ENCODE results near the gene SMAD3.
"Not testable (repeated sequence)": the region's sequence is repeated elsewhere in the genome, so short reads cannot be mapped to it uniquely, and the experiment has no call there.

SMAD3 gene

GRCh38 chr15:67063689-67064606 lies 1.5 kb upstream of the SMAD3 start:
- no peak for DNase-seq

- DNase-seq: no peak
These were observed 533 bp upstream of the SMAD3 start for GRCh38 chr15:67064607-67065530.

DNA sequence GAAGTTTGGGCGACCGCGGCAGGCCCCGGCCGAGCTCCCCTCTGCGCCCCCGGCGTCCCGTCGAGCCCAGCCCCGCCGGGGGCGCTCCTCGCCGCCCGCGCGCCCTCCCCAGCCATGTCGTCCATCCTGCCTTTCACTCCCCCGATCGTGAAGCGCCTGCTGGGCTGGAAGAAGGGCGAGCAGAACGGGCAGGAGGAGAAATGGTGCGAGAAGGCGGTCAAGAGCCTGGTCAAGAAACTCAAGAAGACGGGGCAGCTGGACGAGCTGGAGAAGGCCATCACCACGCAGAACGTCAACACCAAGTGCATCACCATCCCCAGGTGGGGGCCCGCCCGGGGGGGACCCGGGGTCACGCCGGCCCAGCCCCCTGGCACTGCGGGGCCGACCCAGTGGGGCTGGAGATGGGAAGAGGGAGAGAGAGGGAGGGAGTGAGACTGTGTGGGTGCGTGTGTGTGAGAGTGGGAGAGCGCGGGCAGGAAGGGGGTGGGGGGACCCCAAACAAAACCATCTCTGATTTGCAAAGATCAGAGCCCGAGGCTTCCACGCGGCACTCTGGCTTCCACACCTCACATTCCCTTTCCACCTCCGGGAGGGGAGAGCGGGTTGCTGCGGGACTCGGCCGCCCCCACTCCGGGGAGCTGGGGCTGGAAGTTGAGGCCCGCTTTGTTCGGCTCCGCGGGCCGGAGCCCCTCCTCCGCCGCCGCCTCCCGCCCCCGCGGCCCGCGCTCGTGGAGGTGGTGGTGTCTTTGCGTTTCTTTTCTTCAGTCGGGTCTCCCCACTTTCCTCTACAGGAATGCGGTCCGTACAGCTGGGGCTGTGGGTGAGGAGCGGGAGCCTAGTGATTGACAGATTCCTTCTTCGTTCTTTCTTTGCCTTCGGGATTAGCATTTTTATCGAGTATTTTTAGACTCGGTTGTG lies 898 bp downstream of the SMAD3 start:
- no peak for DNase-seq

DNA sequence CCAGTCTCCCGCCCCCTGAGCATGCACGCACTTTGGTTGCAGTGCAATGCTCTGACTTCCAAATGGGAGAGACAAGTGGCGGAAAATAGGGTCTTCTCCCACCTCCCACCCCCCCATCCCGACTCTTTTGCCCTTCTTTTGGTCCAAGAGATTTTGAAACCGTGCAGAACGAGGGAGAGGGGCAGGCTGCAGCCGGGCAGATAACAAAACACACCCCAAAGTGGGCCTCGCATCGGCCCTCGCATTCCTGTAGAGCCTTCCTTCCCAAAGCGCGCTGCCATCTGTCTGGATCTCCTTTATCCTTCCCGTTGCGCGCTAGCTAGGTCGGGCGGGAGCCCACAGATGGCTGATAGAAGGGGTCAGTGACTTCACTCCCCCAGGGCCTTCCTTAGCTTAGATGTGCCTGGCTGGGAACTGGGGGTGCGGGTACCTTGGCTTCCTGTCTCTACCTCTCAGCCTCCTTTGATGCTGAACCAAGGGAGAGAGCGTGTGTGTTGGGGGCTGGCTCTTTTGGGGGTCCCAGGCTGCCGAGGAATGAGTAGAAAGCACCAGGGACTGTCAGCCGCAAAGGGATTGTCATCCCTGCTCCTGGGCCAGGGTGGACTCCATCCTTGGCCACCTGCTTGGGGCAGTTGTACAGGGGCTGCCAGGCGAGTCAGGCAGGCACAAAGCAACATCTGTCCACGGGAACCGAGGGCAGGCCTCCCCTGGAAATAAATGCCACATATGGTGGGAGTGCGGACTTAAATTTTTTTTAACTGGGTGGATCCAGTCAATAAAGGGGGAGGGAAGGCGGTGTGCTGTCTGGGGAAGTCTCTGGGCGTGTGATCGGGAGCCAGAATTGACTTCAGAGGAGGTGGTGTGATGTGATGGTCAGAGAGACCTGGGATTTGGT lies 1.8 kb downstream of the SMAD3 start:
- DNase-seq: no peak

DNA sequence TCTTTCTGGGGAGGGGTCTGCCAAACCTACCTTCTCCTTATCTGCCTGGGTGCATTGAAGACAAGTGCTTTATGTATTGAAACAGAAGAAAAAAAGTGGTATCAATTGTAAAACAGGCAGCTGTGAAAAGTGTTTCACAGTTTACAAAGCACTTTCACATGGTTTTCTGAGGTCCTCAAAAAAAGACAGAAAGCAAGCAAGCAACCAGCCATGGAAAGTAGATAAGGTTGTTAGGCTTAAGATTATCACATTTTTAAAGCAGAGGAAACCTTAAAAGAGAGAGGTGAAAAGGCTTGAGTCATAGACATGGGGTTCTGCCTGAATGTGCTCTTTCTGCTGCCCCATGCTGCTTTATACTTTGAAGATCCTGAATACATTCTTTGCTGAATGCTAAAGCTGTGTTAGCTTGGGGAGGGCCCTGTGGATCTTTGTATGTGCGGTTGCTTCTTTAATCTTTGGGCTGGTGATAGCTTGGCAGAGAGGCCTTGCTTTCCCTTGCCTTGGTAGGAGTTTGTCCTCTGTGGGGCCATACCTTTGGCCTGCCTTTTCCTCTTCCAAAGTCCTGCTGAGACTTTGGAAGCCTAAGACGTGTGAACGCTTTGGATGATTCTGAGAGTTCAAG lies 2.6 kb downstream of the SMAD3 start:
- DNase-seq: no peak

GRCh38 chr15:67068710-67069400 lies 3.5 kb downstream of the SMAD3 start:
- no peak for DNase-seq

GRCh38 chr15:67070150-67070549 lies 4.7 kb downstream of the SMAD3 start:
- DNase-seq: no peak

GRCh38 chr15:67070892-67071664 lies 5.7 kb downstream of the SMAD3 start:
- no peak for DNase-seq

DNA sequence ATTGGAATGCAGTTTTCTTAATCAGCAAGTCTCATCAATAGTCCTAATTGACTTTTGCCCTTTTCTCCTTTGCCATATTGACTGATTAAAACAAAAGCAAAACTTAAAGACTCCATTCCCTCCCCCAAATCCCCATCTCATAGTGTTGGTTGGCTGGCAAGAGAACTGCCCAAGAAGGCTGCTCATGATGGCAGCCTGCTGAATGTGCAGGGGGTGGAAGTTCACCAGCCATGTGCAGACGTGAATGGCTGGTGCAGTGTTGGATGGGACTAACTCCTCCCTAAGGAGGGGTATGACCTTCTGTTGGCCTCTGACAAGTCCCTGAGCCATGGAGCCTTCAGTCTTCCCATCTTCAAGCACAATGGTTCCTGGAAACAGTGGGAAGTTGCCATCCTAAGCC lies 7.0 kb downstream of the SMAD3 start:
- DNase-seq: no peak

DNA sequence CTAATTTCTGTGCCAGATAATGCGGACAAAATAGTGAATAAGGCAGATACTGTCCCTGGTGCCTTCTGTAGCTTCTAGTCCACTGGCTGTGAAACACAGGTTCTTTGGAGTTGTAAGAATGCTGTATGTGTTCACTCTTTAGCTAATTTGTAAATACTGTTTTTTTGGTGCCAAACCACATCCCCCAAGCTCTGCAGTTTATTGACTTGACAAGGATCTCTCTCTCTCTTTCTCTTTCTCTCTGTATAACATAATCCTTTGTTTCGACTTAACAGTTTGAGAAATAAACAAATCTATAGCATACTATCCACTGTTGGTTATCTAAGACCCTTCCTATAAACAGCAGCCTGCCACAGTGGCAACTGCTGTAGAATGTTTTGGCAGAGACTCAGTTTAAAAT lies 7.6 kb downstream of the SMAD3 start:
- no peak for DNase-seq

- no peak for DNase-seq
These were observed 9.5 kb downstream of the SMAD3 start for GRCh38 chr15:67074886-67075229.

- DNase-seq: not testable (repeated sequence)
These were observed 10.2 kb downstream of the SMAD3 start for GRCh38 chr15:67075555-67076135.

DNA sequence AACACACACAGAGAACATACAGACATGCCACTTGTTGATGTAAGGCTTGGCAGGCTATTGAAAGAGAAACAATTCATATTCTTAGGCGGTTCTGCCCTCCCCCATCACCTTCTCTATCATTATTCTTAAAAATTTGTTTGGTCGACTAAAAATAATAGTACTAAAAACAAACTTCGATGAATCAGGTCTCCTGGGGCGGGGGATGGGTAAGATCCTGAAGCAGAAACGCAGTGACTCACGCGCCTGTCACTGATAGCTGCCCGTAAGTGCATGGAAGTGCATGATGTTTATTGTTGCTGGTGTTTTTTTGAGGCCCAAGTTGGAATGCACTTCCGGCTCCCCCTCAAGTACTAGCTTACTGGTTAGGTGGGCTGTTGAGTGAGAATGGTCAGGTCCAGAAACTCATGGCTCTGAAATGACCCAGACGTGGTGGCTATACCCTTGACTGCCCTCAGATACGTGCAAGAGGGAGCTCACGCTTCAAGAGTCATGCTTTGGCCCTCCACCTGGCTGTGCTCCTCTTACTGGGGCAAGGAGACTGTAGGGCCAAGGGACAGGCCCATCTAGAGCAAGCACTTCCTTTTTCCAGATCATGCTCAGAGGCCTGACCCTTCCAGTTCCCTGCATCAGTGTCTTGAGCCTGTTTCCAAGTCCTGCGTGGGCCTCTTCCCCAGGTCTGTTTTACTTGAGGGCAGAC lies 10.9 kb downstream of the SMAD3 start:
- DNase-seq: no peak

DNA sequence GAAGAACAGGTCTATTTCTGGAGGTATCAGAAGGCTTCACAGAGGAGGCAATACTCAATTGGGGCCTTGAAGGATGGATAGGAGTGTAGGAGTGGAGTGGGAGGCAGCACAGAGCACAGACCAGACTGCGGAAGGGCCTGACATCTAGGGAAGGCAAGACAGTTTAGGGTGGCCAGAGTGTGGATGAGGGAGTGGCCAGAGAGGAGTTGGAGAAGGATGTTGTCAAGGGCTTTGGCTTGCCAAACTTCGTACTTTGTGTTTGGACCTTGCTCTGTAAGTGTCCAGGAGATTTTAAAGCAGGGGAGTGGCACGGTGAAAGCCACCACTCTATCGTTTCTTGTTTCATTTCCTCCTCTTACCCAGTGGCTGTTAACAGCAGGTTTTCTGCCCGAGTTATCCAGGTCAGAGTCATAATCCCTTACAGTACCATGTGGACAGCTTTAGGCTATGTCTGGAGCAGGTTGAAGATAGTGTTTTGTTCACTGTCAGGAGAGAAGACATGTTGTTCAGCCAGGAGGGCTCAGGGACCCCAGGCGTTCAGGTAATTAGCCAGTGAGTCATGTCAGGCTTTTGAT lies 12.3 kb downstream of the SMAD3 start:
- no peak for DNase-seq

DNA sequence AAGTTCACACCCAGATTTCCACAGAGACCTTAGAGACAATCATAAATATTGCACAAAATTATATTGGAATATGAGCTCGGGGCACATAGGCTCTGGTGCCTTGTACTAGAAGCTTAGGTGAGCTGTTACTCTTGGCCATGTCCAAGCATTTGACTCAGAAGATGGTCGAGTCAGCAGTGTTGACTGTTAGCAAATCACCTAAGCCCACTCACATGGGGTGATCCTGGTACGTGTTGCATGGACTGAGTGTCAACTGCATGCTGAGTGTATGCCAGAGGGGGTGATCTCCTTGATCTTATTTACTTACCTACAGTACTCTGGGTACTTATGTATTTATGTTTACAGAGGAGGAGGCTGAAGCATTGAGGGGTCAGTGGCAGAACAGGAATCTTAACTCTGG lies 14.0 kb downstream of the SMAD3 start:
- DNase-seq: no peak

DNA sequence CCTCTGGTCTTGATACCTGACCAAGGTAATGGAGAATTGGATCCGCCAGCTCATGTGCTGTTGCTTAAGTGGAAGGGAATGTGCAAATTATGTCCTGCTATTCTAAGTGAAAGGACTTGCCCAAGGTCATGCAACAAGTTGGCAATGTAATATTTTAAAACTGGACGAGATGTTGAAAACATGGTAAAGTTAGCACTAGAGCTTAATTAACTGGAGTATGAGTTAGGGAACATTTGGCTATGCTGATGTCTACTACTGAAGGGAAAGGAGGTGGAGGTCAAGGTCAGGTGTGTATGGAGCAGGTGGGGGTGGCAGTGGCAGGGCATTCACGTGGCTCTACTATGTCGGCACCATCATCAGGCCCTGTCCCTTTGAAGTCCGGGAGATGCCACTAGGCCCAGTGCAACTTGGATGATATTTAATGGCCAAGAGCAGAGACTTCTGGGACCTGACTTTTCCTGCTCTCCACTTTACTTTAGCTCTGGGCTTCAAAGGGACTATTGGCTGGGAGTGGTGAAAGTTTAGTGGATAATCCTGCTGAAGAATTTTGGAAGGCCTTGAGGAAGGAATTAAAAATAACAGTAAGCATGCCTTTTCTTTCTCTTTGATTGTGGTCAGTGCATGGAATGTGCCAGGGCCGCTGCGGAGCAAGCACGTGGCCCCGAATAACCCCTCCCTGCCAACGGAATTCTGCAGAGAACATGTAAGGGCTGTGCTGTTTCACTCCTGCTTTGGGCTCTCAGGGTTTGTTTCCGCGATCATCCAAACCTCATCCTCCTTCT lies 14.9 kb downstream of the SMAD3 start:
- DNase-seq: no peak

- DNase-seq: no peak
These were observed 15.6 kb downstream of the SMAD3 start for GRCh38 chr15:67080900-67081431.

Measured in NCI-H1694 treated with DMSO at 0.1 percent for 48 hours (cell line).